ENCODE data around the gene METTL18. TPM values are rescaled to one million over a fixed set of nuclear protein-coding genes. Genes with fewer than 3 reads are reported as not detected.

The METTL18 gene
- total and polyA plus RNA-seq, 2 of the 13 experiments (the other 11 are each of a cell fraction or from before 2014, with no cell fraction given), result 2.7 to 6.7 TPM

DNA sequence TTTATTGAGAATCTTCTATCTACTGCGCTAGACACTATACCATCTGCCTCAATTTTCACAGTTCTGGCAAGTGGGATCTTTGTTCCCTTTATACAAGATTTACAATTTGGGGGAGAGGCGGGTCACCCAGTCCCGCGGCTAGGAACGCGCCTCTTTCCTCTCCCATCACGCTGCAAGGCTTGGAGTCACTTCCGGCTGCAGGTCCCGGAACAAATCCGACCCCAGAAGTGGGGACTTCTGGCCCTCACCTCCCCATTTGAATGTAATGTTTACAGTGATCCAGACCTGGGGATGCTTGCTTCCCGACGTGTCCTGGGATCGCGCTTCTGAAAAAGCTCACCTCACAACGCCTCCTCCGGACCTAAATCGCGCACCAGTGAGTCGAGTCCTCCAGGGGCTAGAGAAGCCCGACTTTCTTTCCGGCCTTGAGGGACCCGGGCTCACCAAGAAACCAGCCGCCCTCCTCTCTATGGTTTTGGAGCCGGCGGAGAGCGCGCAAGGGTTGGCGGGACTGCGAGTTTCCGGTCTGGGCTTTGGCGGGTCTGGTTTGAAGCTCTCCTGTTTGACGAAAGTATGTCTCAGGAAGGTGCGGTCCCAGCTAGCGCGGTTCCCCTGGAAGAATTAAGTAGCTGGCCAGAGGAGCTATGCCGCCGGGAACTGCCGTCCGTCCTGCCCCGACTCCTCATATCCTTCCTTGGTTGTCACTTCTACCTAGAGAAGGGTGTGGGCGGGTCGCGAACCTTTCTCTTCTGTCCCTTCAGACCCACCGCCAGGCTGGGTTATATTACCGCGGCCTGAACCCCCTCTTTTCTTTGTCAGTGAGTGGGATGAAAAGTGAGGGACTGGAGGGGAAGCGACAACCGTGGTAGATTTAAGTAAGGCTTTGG lies at the start of gene METTL18 (continued):
- TF ChIP-seq ZNF260 (CRISPR knock-in tag; IDR thresholded peaks at IDR 0.05; ENCODE audit: borderline replicate concordance, low read depth), result no peak
- no peak for TF ChIP-seq HMG20B (CRISPR knock-in tag; conservative IDR thresholded peaks at IDR 0.05)
- TF ChIP-seq PTBP1 (IDR thresholded peaks at IDR 0.05; ENCODE audit: low read depth, low read length, poor library complexity, severe bottlenecking), result no peak
- TF ChIP-seq ZNF496 (CRISPR knock-in tag; IDR thresholded peaks at IDR 0.05; ENCODE audit: insufficient replicate concordance), result no peak
- TF ChIP-seq, protein P1, sequence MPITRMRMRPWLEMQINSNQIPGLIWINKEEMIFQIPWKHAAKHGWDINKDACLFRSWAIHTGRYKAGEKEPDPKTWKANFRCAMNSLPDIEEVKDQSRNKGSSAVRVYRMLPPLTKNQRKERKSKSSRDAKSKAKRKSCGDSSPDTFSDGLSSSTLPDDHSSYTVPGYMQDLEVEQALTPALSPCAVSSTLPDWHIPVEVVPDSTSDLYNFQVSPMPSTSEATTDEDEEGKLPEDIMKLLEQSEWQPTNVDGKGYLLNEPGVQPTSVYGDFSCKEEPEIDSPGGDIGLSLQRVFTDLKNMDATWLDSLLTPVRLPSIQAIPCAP (CRISPR knock-in tag; IDR thresholded peaks at IDR 0.05; ENCODE audit: low read depth), result no peak
- no peak; the same call in 1 of the 2 replicates for TF ChIP-seq TGIF2 (CRISPR knock-in tag; IDR thresholded peaks at IDR 0.05)
- TF ChIP-seq, protein P2, sequence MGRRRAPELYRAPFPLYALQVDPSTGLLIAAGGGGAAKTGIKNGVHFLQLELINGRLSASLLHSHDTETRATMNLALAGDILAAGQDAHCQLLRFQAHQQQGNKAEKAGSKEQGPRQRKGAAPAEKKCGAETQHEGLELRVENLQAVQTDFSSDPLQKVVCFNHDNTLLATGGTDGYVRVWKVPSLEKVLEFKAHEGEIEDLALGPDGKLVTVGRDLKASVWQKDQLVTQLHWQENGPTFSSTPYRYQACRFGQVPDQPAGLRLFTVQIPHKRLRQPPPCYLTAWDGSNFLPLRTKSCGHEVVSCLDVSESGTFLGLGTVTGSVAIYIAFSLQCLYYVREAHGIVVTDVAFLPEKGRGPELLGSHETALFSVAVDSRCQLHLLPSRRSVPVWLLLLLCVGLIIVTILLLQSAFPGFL (CRISPR knock-in tag; IDR thresholded peaks at IDR 0.05), result no peak
- TF ChIP-seq SPEN (CRISPR knock-in tag; IDR thresholded peaks at IDR 0.05; ENCODE audit: low read depth), result peak; percentile 95
- no peak for TF ChIP-seq SETDB1 (CRISPR knock-in tag; IDR thresholded peaks at IDR 0.05; ENCODE audit: borderline replicate concordance)
- TF ChIP-seq, protein P3, sequence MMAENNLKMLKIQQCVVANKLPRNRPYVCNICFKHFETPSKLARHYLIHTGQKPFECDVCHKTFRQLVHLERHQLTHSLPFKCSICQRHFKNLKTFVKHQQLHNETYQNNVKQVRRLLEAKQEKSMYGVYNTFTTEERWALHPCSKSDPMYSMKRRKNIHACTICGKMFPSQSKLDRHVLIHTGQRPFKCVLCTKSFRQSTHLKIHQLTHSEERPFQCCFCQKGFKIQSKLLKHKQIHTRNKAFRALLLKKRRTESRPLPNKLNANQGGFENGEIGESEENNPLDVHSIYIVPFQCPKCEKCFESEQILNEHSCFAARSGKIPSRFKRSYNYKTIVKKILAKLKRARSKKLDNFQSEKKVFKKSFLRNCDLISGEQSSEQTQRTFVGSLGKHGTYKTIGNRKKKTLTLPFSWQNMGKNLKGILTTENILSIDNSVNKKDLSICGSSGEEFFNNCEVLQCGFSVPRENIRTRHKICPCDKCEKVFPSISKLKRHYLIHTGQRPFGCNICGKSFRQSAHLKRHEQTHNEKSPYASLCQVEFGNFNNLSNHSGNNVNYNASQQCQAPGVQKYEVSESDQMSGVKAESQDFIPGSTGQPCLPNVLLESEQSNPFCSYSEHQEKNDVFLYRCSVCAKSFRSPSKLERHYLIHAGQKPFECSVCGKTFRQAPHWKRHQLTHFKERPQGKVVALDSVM (CRISPR knock-in tag; IDR thresholded peaks at IDR 0.05), result no peak
- TF ChIP-seq STAG1 (CRISPR knock-in tag; IDR thresholded peaks at IDR 0.05), result no peak
- no peak for TF ChIP-seq CEBPG (CRISPR knock-in tag; IDR thresholded peaks at IDR 0.05)
- no peak for TF ChIP-seq ZFP82 (CRISPR knock-in tag; IDR thresholded peaks at IDR 0.05; ENCODE audit: borderline replicate concordance)
- TF ChIP-seq WIZ (CRISPR knock-in tag; IDR thresholded peaks at IDR 0.05), result peak; percentile 54; the same call in 1 of the 2 replicates
- no peak for TF ChIP-seq ZNF383 (CRISPR knock-in tag; IDR thresholded peaks at IDR 0.05; ENCODE audit: borderline replicate concordance)
- TF ChIP-seq SMC3 (IDR thresholded peaks at IDR 0.05; ENCODE audit: low read length), result no peak
- TF ChIP-seq POLR2G (IDR thresholded peaks at IDR 0.05; ENCODE audit: low read depth, low read length), result peak; percentile 87
- no peak for TF ChIP-seq ZNF720 (CRISPR knock-in tag; IDR thresholded peaks at IDR 0.05)
- TF ChIP-seq, protein P4, sequence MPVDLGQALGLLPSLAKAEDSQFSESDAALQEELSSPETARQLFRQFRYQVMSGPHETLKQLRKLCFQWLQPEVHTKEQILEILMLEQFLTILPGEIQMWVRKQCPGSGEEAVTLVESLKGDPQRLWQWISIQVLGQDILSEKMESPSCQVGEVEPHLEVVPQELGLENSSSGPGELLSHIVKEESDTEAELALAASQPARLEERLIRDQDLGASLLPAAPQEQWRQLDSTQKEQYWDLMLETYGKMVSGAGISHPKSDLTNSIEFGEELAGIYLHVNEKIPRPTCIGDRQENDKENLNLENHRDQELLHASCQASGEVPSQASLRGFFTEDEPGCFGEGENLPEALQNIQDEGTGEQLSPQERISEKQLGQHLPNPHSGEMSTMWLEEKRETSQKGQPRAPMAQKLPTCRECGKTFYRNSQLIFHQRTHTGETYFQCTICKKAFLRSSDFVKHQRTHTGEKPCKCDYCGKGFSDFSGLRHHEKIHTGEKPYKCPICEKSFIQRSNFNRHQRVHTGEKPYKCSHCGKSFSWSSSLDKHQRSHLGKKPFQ (CRISPR knock-in tag; IDR thresholded peaks at IDR 0.05; ENCODE audit: insufficient replicate concordance), result no peak
- peak; percentile 95 for TF ChIP-seq HDAC1 (CRISPR knock-in tag; IDR thresholded peaks at IDR 0.05)
- no peak for TF ChIP-seq ZNF766 (CRISPR knock-in tag; IDR thresholded peaks at IDR 0.05; ENCODE audit: borderline replicate concordance)
- TF ChIP-seq EZH2 (conservative IDR thresholded peaks at IDR 0.05; ENCODE audit: low read depth, low read length), result no peak
- TF ChIP-seq SALL1 (CRISPR knock-in tag; IDR thresholded peaks at IDR 0.05), result peak; percentile 81
- TF ChIP-seq MBD4 (IDR thresholded peaks at IDR 0.05; ENCODE audit: borderline replicate concordance, low read length), result no peak
- TF ChIP-seq ZNF251 (CRISPR knock-in tag; IDR thresholded peaks at IDR 0.05), result no peak
